GM12891 (cell line): Measurements from ENCODE around the gene DIS3L2.

Experiments used
- POLR2A ChIP-seq: IDR thresholded peaks from 2 replicates; pipeline ENCODE4 v1.6.1; 2011; ENCODE audit warnings: low read depth, low read length, control low read depth
- POLR2AphosphoS5 ChIP-seq: IDR thresholded peaks from 2 replicates; pipeline ENCODE4 v1.6.1; 2011; ENCODE audit warnings: low read depth, low read length, control low read depth

GRCh38 chr2:231918501-231919330, 42.8 kb upstream of the DIS3L2 start:
- no peak for TF ChIP-seq POLR2AphosphoS5
- no peak for TF ChIP-seq POLR2A
